ENCODE results near the gene MIEF1.

DNA sequence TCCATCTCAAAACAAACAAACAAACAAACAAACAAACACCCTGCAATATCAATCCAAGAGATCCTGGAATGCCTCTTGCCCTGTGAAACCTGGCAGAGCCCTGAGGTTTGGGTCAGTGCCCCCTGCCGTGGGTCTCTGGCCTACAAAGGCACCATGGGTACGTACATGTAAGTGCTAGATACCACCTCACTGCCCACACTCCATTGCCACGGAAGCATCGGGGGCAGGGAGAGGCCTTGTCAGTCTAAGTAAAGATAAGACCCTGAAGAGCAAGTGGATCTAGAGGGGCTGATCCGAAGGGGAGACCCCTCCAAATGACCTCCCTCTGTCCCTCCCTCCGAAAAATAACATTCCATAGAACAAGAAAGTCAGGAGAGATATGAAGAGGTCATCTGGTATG, 2.0 kb upstream of the MIEF1 start:
- TF ChIP-seq CTCF (IDR thresholded peaks at IDR 0.05) = no peak
- TF ChIP-seq POLR2A (IDR thresholded peaks at IDR 0.05) = no peak

Measured in suprapubic skin (tissue), 3 donors.